ENCODE results near the gene HDLBP. TPM values are rescaled to one million over a fixed set of nuclear protein-coding genes. Genes with fewer than 3 reads are reported as not detected.

HDLBP gene
- total and polyA plus RNA-seq, 10 of the 15 experiments (the other 5 are each of a cell fraction or from before 2014, with no cell fraction given), result 19.5 to 383 (median 249) TPM

DNA sequence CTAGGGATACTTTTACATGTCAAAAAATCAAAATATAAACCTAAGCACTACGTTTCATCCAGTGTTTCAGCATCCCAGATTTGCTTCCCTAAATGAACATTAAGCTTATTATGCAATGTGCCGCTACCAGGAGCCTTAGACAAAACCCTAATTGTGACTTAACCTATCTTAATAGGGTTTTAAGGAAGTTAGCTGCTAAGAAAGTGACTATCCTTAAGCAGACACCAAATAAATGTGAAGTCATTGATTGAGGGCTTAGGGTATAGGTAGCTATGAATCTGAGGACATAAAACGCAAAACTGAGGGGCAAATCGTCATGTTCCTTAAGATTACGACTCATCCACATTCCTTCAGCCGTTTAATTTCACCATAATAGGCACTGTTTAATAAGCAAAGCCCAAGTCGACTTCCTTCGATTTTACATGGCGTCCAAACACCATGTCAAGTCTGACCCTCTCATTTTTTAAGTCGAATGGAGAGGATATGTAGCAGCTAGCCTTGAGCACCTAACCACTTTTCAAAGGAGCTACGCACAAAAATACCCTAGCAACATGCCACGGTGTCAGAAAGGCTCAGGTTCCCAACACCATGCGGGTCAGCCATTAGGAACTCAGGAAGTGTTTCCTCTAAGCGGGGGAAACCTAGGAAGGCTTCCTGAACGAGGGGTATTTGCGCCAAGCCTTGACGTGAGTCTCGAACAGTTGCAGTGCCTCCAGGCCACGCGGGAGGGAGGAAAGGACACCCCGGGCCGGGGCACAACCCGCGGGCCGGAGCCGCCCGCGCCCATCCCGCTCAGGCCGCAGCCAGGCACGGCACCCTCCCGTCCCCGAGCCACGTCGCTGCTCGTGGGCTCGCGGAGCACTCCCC lies 1.0 kb downstream of the HDLBP start (continued):
- 0 out of 2 replicates have a peak, but pooled peaks have one; percentile 39 for TF ChIP-seq TARDBP (IDR thresholded peaks at IDR 0.05; ENCODE audit: borderline replicate concordance)
- peak; percentile 53; the same call in 1 of the 2 replicates for TF ChIP-seq RB1 (IDR thresholded peaks at IDR 0.05; ENCODE audit: borderline replicate concordance)
- TF ChIP-seq SIX5 (IDR thresholded peaks at IDR 0.05; ENCODE audit: low read depth, low read length, severe bottlenecking), result no peak
- TF ChIP-seq YBX1 (IDR thresholded peaks at IDR 0.05), result no peak
- no peak for TF ChIP-seq CHD4 (IDR thresholded peaks at IDR 0.05)

DNA sequence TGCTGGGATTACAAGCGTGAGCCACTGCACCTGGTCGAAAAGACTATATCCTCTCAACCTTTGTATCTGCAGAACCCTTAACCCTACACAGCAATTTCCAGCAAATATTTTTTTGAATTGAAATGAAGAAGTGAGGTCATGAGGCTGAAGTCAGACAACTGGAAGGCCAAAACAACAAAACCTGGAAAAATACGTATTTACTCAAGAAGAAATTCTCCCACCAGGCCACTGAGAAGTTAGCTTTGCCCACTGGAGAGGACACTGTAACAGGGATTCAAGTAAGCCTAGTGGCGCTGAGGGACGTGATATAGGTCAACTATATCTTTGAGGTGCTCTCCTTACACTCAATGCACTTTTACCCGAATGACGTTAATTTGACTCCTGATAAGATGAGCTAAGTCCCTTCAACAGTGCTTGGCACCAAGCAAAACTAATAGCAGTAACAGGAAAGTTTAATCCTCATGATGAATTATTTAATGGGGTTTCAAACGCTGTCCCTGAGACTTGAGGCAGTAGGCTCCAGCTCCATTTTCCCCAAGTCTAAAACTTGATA lies 1.9 kb downstream of the HDLBP start:
- SMC1A ChIA-PET (ENCODE audit: uncharacterized antibody, unreplicated experiment), result interaction anchor here (0.8 to 4.3 kb wide), 14 partner anchors 8 to 221 kb away, joined by 3 to 28 read pairs (median 5); no protein-coding TSS in a partner anchor
- Histone ChIP-seq H3K79me2 (ENCODE audit: control insufficient read depth, insufficient read depth, low read length) (peaks cover 95% of the 10 kb centered on the region), H3K4me3 (peak overlapping the region; percentile 90), H3K36me3 (ENCODE audit: control insufficient read depth in 2 of 2, insufficient read depth in 2 of 2, low read length in 1 of 2) (no peaks in the 10 kb centered on the region), H3K27ac (ENCODE audit: control insufficient read depth, insufficient read depth) (peak overlapping the region; percentile 94), H3K4me2 (ENCODE audit: control insufficient read depth, insufficient read depth) (peak overlapping the region; percentile 85), H3K9ac (ENCODE audit: control insufficient read depth, insufficient read depth, low read length) (peak overlapping the region; percentile 88), H3K9me3 (replicated peaks; ENCODE audit: control insufficient read depth, insufficient read depth, low read length) (no peaks in the 10 kb centered on the region), H4K20me1 (ENCODE audit: control insufficient read depth, insufficient read depth) (no peaks in the 10 kb centered on the region; the same call in 1 of the 2 replicates), H3K27me3 (replicated peaks in 1 of 2; ENCODE audit: control insufficient read depth in 2 of 2, insufficient read depth in 2 of 2, low read length in 1 of 2) (no peaks in the 10 kb centered on the region), H2AFZ (ENCODE audit: control insufficient read depth, low read depth, low read length) (no peak overlapping the region), H3K4me1 (ENCODE audit: control insufficient read depth, insufficient read depth, low read length) (peaks cover 29% of the 10 kb centered on the region)
- in situ Hi-C loops (cut with MboI), result no loop called here
- FAIRE-seq, result no peak
- TF ChIP-seq, protein P1, sequence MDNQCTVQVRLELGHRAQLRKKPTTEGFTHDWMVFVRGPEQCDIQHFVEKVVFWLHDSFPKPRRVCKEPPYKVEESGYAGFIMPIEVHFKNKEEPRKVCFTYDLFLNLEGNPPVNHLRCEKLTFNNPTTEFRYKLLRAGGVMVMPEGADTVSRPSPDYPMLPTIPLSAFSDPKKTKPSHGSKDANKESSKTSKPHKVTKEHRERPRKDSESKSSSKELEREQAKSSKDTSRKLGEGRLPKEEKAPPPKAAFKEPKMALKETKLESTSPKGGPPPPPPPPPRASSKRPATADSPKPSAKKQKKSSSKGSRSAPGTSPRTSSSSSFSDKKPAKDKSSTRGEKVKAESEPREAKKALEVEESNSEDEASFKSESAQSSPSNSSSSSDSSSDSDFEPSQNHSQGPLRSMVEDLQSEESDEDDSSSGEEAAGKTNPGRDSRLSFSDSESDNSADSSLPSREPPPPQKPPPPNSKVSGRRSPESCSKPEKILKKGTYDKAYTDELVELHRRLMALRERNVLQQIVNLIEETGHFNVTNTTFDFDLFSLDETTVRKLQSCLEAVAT (IDR thresholded peaks at IDR 0.05), result peak; percentile 52; the same call in 1 of the 2 replicates
- TF ChIP-seq PML (IDR thresholded peaks at IDR 0.05; ENCODE audit: low read length), result no peak
- TF ChIP-seq POLR2AphosphoS5 (IDR thresholded peaks at IDR 0.05; ENCODE audit: low read length), result 0 out of 2 replicates have a peak, but pooled peaks have one; percentile 8
- no peak for TF ChIP-seq CHD1 (IDR thresholded peaks at IDR 0.05; ENCODE audit: low read depth, low read length)
- TF ChIP-seq, protein P2, sequence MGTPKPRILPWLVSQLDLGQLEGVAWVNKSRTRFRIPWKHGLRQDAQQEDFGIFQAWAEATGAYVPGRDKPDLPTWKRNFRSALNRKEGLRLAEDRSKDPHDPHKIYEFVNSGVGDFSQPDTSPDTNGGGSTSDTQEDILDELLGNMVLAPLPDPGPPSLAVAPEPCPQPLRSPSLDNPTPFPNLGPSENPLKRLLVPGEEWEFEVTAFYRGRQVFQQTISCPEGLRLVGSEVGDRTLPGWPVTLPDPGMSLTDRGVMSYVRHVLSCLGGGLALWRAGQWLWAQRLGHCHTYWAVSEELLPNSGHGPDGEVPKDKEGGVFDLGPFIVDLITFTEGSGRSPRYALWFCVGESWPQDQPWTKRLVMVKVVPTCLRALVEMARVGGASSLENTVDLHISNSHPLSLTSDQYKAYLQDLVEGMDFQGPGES (IDR thresholded peaks at IDR 0.05), result no peak
- WGBS (ENCODE audit: insufficient coverage, insufficient replicate concordance, low lambda C conversion rate, missing lambda C conversion rate), result 82% methylated on average over 8 of the region's 8 CpGs
- intact Hi-C loops (cut with micrococcal nuclease; ENCODE audit: unreplicated experiment), result loop anchor here (2.0 kb wide), 1 partner anchor 41 kb away; no protein-coding TSS in a partner anchor
- no peak for ATAC-seq
- no peak for DNase-seq (ENCODE audit: low read depth, low spot score)
- POLR2A ChIA-PET, result interaction anchor here (1.1 to 4.0 kb wide), 6 partner anchors 10 to 373 kb away, joined by 4 to 23 read pairs (median 8); partner anchors contain the start of gene DTYMK
- RAD21 ChIA-PET (ENCODE audit: unreplicated experiment), result interaction anchor here (0.9 to 2.9 kb wide), 9 partner anchors 8 to 95 kb away, joined by 3 to 11 read pairs (median 6); no protein-coding TSS in a partner anchor
- no TSS peak for BruUV-seq (replicated peaks)
- CTCF ChIA-PET, result interaction anchor here (0.7 to 2.9 kb wide), 8 partner anchors 10 to 95 kb away, joined by 3 to 13 read pairs (median 4); no protein-coding TSS in a partner anchor

Data from GM12878 (cell line).